ENCODE results near the gene PTPRM. TPM values are rescaled to one million over a fixed set of nuclear protein-coding genes. Genes with fewer than 3 reads are reported as not detected.

PTPRM gene
- polyA plus RNA-seq, 1 donor from 2014 or later, result 126 TPM

GRCh38 chr18:7895346-7895745 is 328.2 kb downstream of the PTPRM start:
- H3K4me2 ChIP-seq (ENCODE audit: low read length), result no peak overlapping the region
- no peak overlapping the region for H3K9ac ChIP-seq (ENCODE audit: low read length)
- no peak overlapping the region for H3K27ac ChIP-seq (ENCODE audit: low read length)
- no peaks in the 10 kb centered on the region for H3K36me3 ChIP-seq (ENCODE audit: insufficient read depth, low read length)
- no peaks in the 10 kb centered on the region for H4K20me1 ChIP-seq (ENCODE audit: insufficient read depth)
- no peaks in the 10 kb centered on the region for H3K79me2 ChIP-seq (replicated peaks; ENCODE audit: insufficient read depth, low read length)
- no peaks in the 10 kb centered on the region for H3F3A ChIP-seq (ENCODE audit: insufficient read depth, low read length, poor library complexity, severe bottlenecking)
- no peak overlapping the region for H3K4me3 ChIP-seq (ENCODE audit: low read length)
- H2AFZ ChIP-seq (ENCODE audit: low read depth, low read length), result no peak overlapping the region
- TF ChIP-seq CTCF (IDR thresholded peaks at IDR 0.05; ENCODE audit: poor library complexity, severe bottlenecking) (no peak), TAF1 (IDR thresholded peaks at IDR 0.05; ENCODE audit: low read depth) (no peak), POLR2AphosphoS5 (IDR thresholded peaks at IDR 0.05) (no peak), MXI1 (conservative IDR thresholded peaks at IDR 0.05; ENCODE audit: poor library complexity, severe bottlenecking) (no peak), SMC3 (conservative IDR thresholded peaks at IDR 0.05; ENCODE audit: poor library complexity) (no peak), EZH2 (IDR thresholded peaks at IDR 0.05; ENCODE audit: borderline replicate concordance, insufficient read depth, low read length, poor library complexity, severe bottlenecking) (no peak)
- no peaks in the 10 kb centered on the region for H3K27me3 ChIP-seq (ENCODE audit: insufficient read depth, low read depth, low read length)
- H3K9me3 ChIP-seq (ENCODE audit: low read length), result no peaks in the 10 kb centered on the region
- H3K9me2 ChIP-seq (ENCODE audit: insufficient read depth, low read length), result no peaks in the 10 kb centered on the region

- no peak overlapping the region for H3K4me3 ChIP-seq (ENCODE audit: low read length)
- H3K27ac ChIP-seq (ENCODE audit: low read length), result no peak overlapping the region
- no peaks in the 10 kb centered on the region for H3K27me3 ChIP-seq (ENCODE audit: insufficient read depth, low read depth, low read length)
- no peak overlapping the region for H2AFZ ChIP-seq (ENCODE audit: low read depth, low read length)
- no peaks in the 10 kb centered on the region for H3K36me3 ChIP-seq (ENCODE audit: insufficient read depth, low read length)
- no peaks in the 10 kb centered on the region for H4K20me1 ChIP-seq (ENCODE audit: insufficient read depth)
- no peaks in the 10 kb centered on the region for H3K9me3 ChIP-seq (ENCODE audit: low read length)
- TF ChIP-seq EP300 (conservative IDR thresholded peaks at IDR 0.05; ENCODE audit: poor library complexity, severe bottlenecking), result no peak
- no peak for TF ChIP-seq POLR2AphosphoS5 (IDR thresholded peaks at IDR 0.05)
- no peak for TF ChIP-seq TAF1 (IDR thresholded peaks at IDR 0.05; ENCODE audit: low read depth)
- no peak for TF ChIP-seq EZH2 (IDR thresholded peaks at IDR 0.05; ENCODE audit: borderline replicate concordance, insufficient read depth, low read length, poor library complexity, severe bottlenecking)
- no peak for TF ChIP-seq SMC3 (conservative IDR thresholded peaks at IDR 0.05; ENCODE audit: poor library complexity)
- no peak for TF ChIP-seq REST (IDR thresholded peaks at IDR 0.05; ENCODE audit: borderline replicate concordance)
- no peaks in the 10 kb centered on the region for H3K9me2 ChIP-seq (ENCODE audit: insufficient read depth, low read length)
- H3K9ac ChIP-seq (ENCODE audit: low read length), result no peak overlapping the region
- H3F3A ChIP-seq (ENCODE audit: insufficient read depth, low read length, poor library complexity, severe bottlenecking), result no peaks in the 10 kb centered on the region
- no peak overlapping the region for H3K4me2 ChIP-seq (ENCODE audit: low read length)
- no peaks in the 10 kb centered on the region for H3K79me2 ChIP-seq (replicated peaks; ENCODE audit: insufficient read depth, low read length)
Measured at GRCh38 chr18:7896161-7896560, 329.0 kb downstream of the PTPRM start.
